ENCODE results near the gene KIAA0825. TPM values are rescaled to one million over a fixed set of nuclear protein-coding genes. Genes with fewer than 3 reads are reported as not detected.

KIAA0825 gene
- polyA plus RNA-seq, 1 of the 3 experiments (the other 2 are of a cell fraction): 0.61 TPM

DNA sequence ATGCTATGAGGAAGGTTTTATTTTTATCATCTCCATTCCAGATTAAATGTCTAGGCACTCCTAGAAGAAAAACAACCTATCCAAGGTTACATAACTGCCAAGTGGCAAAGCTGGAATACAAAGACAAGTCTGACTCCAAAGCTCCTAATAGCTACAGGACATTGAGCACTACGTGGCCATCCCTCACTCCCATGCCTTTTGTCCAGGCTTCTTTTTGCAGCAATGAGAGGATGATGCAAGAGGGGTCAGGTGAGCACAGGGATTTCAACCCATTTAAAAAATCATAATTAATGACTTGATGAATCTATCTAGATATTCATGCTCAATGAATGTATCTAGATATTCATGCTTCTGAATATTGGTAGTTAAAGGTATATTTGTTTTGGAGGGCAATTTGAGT, 117.0 kb downstream of the KIAA0825 start:
- Histone ChIP-seq H3K4me2 (no peak overlapping the region), H3K27me3 (ENCODE audit: insufficient read depth) (no peaks in the 10 kb centered on the region), H3K9me3 (no peaks in the 10 kb centered on the region), H3K79me2 (ENCODE audit: insufficient read depth) (no peaks in the 10 kb centered on the region), H3K4me3 (ENCODE audit: low read depth in 2 of 2, low read length in 1 of 2) (no peak overlapping the region), H3K9ac (no peak overlapping the region), H3K4me1 (ENCODE audit: control insufficient read depth in 1 of 2, insufficient read depth in 2 of 2, low read depth in 1 of 2, low read length in 1 of 2) (no peaks in the 10 kb centered on the region; a peak in 1 of 4 replicates), H2AFZ (ENCODE audit: low read depth) (no peak overlapping the region), H3K27ac (ENCODE audit: low read depth in 2 of 2, low read length in 1 of 2) (no peak overlapping the region), H4K20me1 (ENCODE audit: insufficient read depth) (no peaks in the 10 kb centered on the region), H3F3A (replicated peaks; ENCODE audit: insufficient read depth) (no peaks in the 10 kb centered on the region), H3K36me3 (replicated peaks in 1 of 2; ENCODE audit: control insufficient read depth in 1 of 2, insufficient read depth in 2 of 2, low read length in 1 of 2) (no peaks in the 10 kb centered on the region), H3K9me2 (no peaks in the 10 kb centered on the region)
- ChIA-PET POLR2A (no interaction called here), CTCF (no interaction called here)
- no peak for DNase-seq
- 57% methylated on average over 1 of the region's 1 CpG for WGBS (ENCODE audit: low lambda C conversion rate)
- no peak for TF ChIP-seq FOXJ3 (CRISPR knock-in tag; IDR thresholded peaks at IDR 0.05)
- TF ChIP-seq TEAD4 (IDR thresholded peaks at IDR 0.05; ENCODE audit: borderline replicate concordance, insufficient read depth): no peak
- TF ChIP-seq RFX5 (IDR thresholded peaks at IDR 0.05; ENCODE audit: low read length): no peak
- no peak for TF ChIP-seq NRF1 (IDR thresholded peaks at IDR 0.05; ENCODE audit: low read depth, low read length)
- no peak for TF ChIP-seq RCOR1 (IDR thresholded peaks at IDR 0.05; ENCODE audit: low read length)
- no peak for TF ChIP-seq RAD21 (IDR thresholded peaks at IDR 0.05; ENCODE audit: low read length)
- TF ChIP-seq POLR2AphosphoS5 (IDR thresholded peaks at IDR 0.05; ENCODE audit: low read depth, low read length): no peak
- TF ChIP-seq EP300 (IDR thresholded peaks at IDR 0.05; ENCODE audit: borderline replicate concordance in 1 of 2, low read depth in 1 of 2, low read length in 1 of 2): no peak
- no peak for TF ChIP-seq RXRA (IDR thresholded peaks at IDR 0.05; ENCODE audit: borderline replicate concordance, low read depth)
- TF ChIP-seq, protein P1, sequence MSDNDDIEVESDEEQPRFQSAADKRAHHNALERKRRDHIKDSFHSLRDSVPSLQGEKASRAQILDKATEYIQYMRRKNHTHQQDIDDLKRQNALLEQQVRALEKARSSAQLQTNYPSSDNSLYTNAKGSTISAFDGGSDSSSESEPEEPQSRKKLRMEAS (IDR thresholded peaks at IDR 0.05; ENCODE audit: low read depth): no peak
- no peak for TF ChIP-seq YY1 (IDR thresholded peaks at IDR 0.05; ENCODE audit: low read depth)
- TF ChIP-seq SMC3 (IDR thresholded peaks at IDR 0.05; ENCODE audit: low read depth, low read length): no peak
- TF ChIP-seq TAF1 (IDR thresholded peaks at IDR 0.05; ENCODE audit: borderline replicate concordance, low read depth, low read length): no peak
- TF ChIP-seq SIN3A (IDR thresholded peaks at IDR 0.05; ENCODE audit: borderline replicate concordance, low read depth, low read length): no peak
- no peak for TF ChIP-seq TCF12 (IDR thresholded peaks at IDR 0.05)
- TF ChIP-seq EZH2phosphoT487 (IDR thresholded peaks at IDR 0.05; ENCODE audit: borderline replicate concordance, low read depth): no peak
- TF ChIP-seq, protein P2, sequence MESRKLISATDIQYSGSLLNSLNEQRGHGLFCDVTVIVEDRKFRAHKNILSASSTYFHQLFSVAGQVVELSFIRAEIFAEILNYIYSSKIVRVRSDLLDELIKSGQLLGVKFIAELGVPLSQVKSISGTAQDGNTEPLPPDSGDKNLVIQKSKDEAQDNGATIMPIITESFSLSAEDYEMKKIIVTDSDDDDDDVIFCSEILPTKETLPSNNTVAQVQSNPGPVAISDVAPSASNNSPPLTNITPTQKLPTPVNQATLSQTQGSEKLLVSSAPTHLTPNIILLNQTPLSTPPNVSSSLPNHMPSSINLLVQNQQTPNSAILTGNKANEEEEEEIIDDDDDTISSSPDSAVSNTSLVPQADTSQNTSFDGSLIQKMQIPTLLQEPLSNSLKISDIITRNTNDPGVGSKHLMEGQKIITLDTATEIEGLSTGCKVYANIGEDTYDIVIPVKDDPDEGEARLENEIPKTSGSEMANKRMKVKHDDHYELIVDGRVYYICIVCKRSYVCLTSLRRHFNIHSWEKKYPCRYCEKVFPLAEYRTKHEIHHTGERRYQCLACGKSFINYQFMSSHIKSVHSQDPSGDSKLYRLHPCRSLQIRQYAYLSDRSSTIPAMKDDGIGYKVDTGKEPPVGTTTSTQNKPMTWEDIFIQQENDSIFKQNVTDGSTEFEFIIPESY (IDR thresholded peaks at IDR 0.05; ENCODE audit: borderline replicate concordance, low read depth): no peak

DNA sequence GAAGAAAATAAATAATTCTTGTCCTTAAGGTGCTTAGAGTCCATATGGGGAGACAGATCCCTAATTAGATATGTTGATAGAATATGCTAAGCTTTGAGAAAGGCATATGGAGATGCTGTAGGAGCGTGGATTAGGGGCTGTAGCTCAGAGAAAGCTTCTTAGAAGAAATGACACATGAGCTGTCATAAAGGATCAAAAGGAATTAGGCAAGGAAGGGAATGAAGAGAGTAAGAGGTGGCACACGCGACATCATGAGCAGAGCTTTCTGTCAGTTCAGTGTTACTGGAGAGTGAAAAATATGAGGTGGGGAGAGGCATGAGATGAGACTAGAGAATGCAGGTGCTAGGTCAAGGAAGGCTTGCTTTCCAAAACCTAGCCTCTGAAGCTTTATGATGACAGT, 118.6 kb downstream of the KIAA0825 start:
- TF ChIP-seq RCOR1 (IDR thresholded peaks at IDR 0.05; ENCODE audit: low read length) (no peak), RXRA (IDR thresholded peaks at IDR 0.05; ENCODE audit: borderline replicate concordance, low read depth) (no peak)
- Histone ChIP-seq H2AFZ (ENCODE audit: low read depth) (no peak overlapping the region), H3K36me3 (replicated peaks in 1 of 2; ENCODE audit: control insufficient read depth in 1 of 2, insufficient read depth in 2 of 2, low read length in 1 of 2) (no peaks in the 10 kb centered on the region), H3K9ac (no peak overlapping the region), H3K27ac (ENCODE audit: low read depth in 2 of 2, low read length in 1 of 2) (no peak overlapping the region), H3K9me3 (no peaks in the 10 kb centered on the region), H3K4me2 (no peak overlapping the region), H3K79me2 (ENCODE audit: insufficient read depth) (no peaks in the 10 kb centered on the region), H4K20me1 (ENCODE audit: insufficient read depth) (no peaks in the 10 kb centered on the region), H3K9me2 (no peaks in the 10 kb centered on the region), H3F3A (replicated peaks; ENCODE audit: insufficient read depth) (no peaks in the 10 kb centered on the region), H3K4me1 (ENCODE audit: control insufficient read depth in 1 of 2, insufficient read depth in 2 of 2, low read depth in 1 of 2, low read length in 1 of 2) (no peaks in the 10 kb centered on the region; a peak in 1 of 4 replicates), H3K27me3 (ENCODE audit: insufficient read depth) (no peaks in the 10 kb centered on the region), H3K4me3 (ENCODE audit: low read depth in 2 of 2, low read length in 1 of 2) (no peak overlapping the region)
- ChIA-PET POLR2A (no interaction called here), CTCF (interaction anchor here (1.5 kb wide), 2 partner anchors 9 to 12 kb away, joined by 3 to 4 read pairs; no protein-coding TSS in a partner anchor)
- DNase-seq: no peak
- 94% methylated on average over 3 of the region's 3 CpGs for WGBS (ENCODE audit: low lambda C conversion rate)
